Keratinocyte (primary cell): ENCODE results near the gene LTV1.

Experiments used
- EZH2 ChIP-seq: IDR thresholded peaks from one replicate; pipeline ENCODE4 v1.6.1; 2012; ENCODE audit warnings: inconsistent platforms, mild to moderate bottlenecking, low read length, moderate library complexity
- TF ChIP-seq, protein P1 (sequence below), 3 experiments: IDR thresholded peaks in 1 of 3; conservative IDR thresholded peaks in 1 of 3; optimal IDR thresholded peaks in 1 of 3; 2 replicates in 2 of 3; 3 replicates in 1 of 3; pipeline versions ENCODE3 to v1.5.1; 2011; ENCODE audit warnings: low read length in 3 of 3, mild to moderate bottlenecking in 3 of 3, moderate library complexity in 2 of 3, control low read depth in 1 of 3, inconsistent platforms in 1 of 3; ENCODE audit not compliant: insufficient read depth in 2 of 3; ENCODE audit errors: extremely low read depth in 1 of 3

DNA sequence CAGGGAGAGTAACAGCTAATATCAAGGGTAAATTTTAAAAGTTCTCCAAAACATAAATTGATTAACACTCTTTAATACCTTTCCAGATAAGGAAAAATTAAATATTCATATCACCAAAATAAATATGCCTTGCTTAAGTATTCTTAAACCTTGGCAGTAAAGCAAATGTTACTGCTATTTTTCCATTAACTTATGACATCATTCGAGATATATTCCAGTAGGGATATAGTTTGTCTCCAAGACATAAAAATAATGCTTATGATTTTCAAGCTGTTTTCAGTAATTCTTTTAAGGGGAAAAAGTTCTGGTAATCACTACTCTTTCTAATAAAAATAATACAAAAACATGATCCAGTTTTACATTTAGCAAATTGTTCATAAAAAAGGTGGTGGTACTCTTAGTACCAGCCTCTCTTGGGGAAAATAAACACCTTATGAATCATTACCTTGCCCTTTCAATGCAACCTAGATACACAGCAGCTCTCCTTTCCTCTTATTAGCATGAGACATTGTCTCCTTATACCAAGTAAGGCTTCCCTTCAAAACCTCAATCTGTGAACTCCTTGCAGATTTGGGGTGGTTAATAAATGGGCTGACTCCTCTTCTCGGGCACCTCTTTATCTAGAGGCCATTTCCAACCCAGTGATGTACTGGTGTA lies 31.5 kb upstream of the LTV1 start:
- TF ChIP-seq, protein P1, sequence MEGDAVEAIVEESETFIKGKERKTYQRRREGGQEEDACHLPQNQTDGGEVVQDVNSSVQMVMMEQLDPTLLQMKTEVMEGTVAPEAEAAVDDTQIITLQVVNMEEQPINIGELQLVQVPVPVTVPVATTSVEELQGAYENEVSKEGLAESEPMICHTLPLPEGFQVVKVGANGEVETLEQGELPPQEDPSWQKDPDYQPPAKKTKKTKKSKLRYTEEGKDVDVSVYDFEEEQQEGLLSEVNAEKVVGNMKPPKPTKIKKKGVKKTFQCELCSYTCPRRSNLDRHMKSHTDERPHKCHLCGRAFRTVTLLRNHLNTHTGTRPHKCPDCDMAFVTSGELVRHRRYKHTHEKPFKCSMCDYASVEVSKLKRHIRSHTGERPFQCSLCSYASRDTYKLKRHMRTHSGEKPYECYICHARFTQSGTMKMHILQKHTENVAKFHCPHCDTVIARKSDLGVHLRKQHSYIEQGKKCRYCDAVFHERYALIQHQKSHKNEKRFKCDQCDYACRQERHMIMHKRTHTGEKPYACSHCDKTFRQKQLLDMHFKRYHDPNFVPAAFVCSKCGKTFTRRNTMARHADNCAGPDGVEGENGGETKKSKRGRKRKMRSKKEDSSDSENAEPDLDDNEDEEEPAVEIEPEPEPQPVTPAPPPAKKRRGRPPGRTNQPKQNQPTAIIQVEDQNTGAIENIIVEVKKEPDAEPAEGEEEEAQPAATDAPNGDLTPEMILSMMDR (optimal IDR thresholded peaks at IDR 0.05 in 1 of 3, IDR thresholded peaks at IDR 0.05 in 1 of 3, conservative IDR thresholded peaks at IDR 0.05 in 1 of 3; ENCODE audit: extremely low read depth in 1 of 3, insufficient read depth in 2 of 3, low read length in 3 of 3) = no peak
- no peak for TF ChIP-seq EZH2
